ENCODE data around the gene SLC22A17.

SLC22A17 gene

GRCh38 chr14:23375527-23376251 is 23.0 kb upstream of the SLC22A17 start:
- Histone ChIP-seq H3K9ac (ENCODE audit: low read length in 5 of 5) (no peak overlapping the region), H3K27ac (ENCODE audit: low read depth, low read length) (no peak overlapping the region), H3K27me3 (ENCODE audit: control insufficient read depth in 5 of 5, insufficient read depth in 4 of 5, low read length in 5 of 5) (peaks cover 14 to 36% (median 20%) of the 10 kb centered on the region in 5 donors), H3K9me3 (ENCODE audit: control insufficient read depth in 5 of 5, low read length in 5 of 5) (no peaks in the 10 kb centered on the region), H3K4me3 (ENCODE audit: low read depth in 1 of 5, low read length in 5 of 5) (no peak overlapping the region), H3K4me1 (ENCODE audit: control insufficient read depth in 5 of 5, insufficient read depth in 5 of 5, low read length in 5 of 5) (peaks cover 0 to 7% (median 0%) of the 10 kb centered on the region in 5 donors), H3K36me3 (ENCODE audit: control insufficient read depth in 5 of 5, insufficient read depth in 5 of 5, low read length in 5 of 5) (no peaks in the 10 kb centered on the region)

DNA sequence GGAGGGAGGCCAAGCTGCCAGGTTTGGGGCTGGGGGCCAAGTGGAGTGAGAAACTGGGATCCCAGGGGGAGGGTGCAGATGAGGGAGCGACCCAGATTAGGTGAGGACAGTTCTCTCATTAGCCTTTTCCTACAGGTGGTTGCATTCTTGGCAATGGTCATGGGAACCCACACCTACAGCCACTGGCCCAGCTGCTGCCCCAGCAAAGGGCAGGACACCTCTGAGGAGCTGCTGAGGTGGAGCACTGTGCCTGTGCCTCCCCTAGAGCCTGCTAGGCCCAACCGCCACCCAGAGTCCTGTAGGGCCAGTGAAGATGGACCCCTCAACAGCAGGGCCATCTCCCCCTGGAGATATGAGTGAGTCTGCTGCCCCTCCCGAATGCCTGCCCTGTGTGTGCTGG is 20.4 kb upstream of the SLC22A17 start:
- Histone ChIP-seq H3K4me3 (ENCODE audit: low read depth in 1 of 5, low read length in 5 of 5) (no peak overlapping the region), H3K4me1 (ENCODE audit: control insufficient read depth in 5 of 5, insufficient read depth in 5 of 5, low read length in 5 of 5) (peaks cover 0 to 7% (median 0%) of the 10 kb centered on the region in 5 donors), H3K9me3 (ENCODE audit: control insufficient read depth in 5 of 5, low read length in 5 of 5) (no peaks in the 10 kb centered on the region), H3K9ac (ENCODE audit: low read length in 5 of 5) (no peak overlapping the region), H3K27ac (ENCODE audit: low read depth, low read length) (no peak overlapping the region), H3K27me3 (ENCODE audit: control insufficient read depth in 5 of 5, insufficient read depth in 4 of 5, low read length in 5 of 5) (peaks cover 4 to 28% (median 15%) of the 10 kb centered on the region in 5 donors), H3K36me3 (ENCODE audit: control insufficient read depth in 5 of 5, insufficient read depth in 5 of 5, low read length in 5 of 5) (no peaks in the 10 kb centered on the region)

- no peaks in the 10 kb centered on the region for H3K9me3 ChIP-seq (ENCODE audit: control insufficient read depth in 5 of 5, low read length in 5 of 5)
- no peak within 1 kb of the TSS for H3K27ac ChIP-seq (ENCODE audit: low read depth, low read length)
- H3K27me3 ChIP-seq (ENCODE audit: control insufficient read depth in 5 of 5, insufficient read depth in 4 of 5, low read length in 5 of 5) = peaks cover 4 to 30% (median 15%) of the 10 kb centered on the region in 5 donors
- H3K9ac ChIP-seq (ENCODE audit: low read length in 5 of 5) = no peak within 1 kb of the TSS
- H3K4me3 ChIP-seq (ENCODE audit: low read depth in 1 of 5, low read length in 5 of 5) = no peak within 1 kb of the TSS
- H3K36me3 ChIP-seq (ENCODE audit: control insufficient read depth in 5 of 5, insufficient read depth in 5 of 5, low read length in 5 of 5) = no peaks in the 10 kb centered on the region
- H3K4me1 ChIP-seq (ENCODE audit: control insufficient read depth in 5 of 5, insufficient read depth in 5 of 5, low read length in 5 of 5) = peaks cover 0 to 7% (median 0%) of the 10 kb centered on the region in 5 donors
Observed at GRCh38 chr14:23372509-23372908, 19.8 kb upstream of the SLC22A17 start, which contains the start of gene IL25. TSS of gene IL25 (plus strand) at chr14:23372809.

DNA sequence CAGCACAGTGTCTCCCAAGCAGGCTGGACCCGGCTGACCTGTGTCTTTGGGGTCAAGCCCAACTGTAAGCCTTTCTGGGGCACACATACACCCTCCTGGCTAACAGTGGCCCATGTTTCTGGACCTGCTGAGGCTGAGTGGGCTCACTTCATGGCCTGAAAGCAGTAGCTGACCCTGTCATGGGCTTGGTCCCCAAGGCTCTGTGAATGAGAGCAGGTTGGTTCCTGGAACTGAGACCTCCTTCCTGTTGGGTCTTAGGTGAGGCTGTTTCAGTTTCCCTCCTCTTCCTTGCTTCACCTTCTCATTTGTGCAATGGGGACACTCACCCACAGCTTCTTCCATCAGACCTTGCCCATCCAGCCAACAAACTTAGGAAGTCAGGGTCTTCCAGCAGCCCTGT is 19.2 kb upstream of the SLC22A17 start:
- Histone ChIP-seq H3K36me3 (ENCODE audit: control insufficient read depth in 5 of 5, insufficient read depth in 5 of 5, low read length in 5 of 5) (no peaks in the 10 kb centered on the region), H3K27ac (ENCODE audit: low read depth, low read length) (no peak overlapping the region), H3K4me1 (ENCODE audit: control insufficient read depth in 5 of 5, insufficient read depth in 5 of 5, low read length in 5 of 5) (peaks cover 0 to 9% (median under 1%) of the 10 kb centered on the region in 5 donors), H3K9me3 (ENCODE audit: control insufficient read depth in 5 of 5, low read length in 5 of 5) (no peaks in the 10 kb centered on the region), H3K27me3 (ENCODE audit: control insufficient read depth in 5 of 5, insufficient read depth in 4 of 5, low read length in 5 of 5) (peaks cover 0 to 30% (median 13%) of the 10 kb centered on the region in 5 donors), H3K4me3 (ENCODE audit: low read depth in 1 of 5, low read length in 5 of 5) (no peak overlapping the region), H3K9ac (ENCODE audit: low read length in 5 of 5) (no peak overlapping the region)

DNA sequence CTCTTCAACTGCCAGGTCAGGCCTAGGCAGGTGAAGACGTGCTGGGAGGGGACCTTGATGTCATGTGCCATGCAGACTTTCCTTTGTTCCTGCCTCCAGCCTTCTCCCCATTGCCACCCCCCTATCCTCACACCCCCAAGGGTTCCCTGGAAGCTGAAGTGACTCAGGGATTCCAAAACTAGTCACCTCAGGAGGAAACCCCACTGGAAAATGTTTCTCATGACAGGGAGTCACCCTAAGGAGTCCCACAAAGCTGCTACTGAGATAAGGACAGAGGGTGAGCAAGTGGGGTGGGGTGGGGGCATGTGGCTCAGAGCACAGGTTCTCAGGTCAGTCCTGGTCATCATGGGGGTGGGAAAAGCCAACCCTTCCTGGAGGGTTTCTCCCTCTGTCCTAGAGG is 17.5 kb upstream of the SLC22A17 start:
- Histone ChIP-seq H3K4me1 (ENCODE audit: control insufficient read depth in 5 of 5, insufficient read depth in 5 of 5, low read length in 5 of 5) (peaks cover 0 to 14% (median 13%) of the 10 kb centered on the region in 5 donors), H3K9me3 (ENCODE audit: control insufficient read depth in 5 of 5, low read length in 5 of 5) (no peaks in the 10 kb centered on the region), H3K27me3 (ENCODE audit: control insufficient read depth in 5 of 5, insufficient read depth in 4 of 5, low read length in 5 of 5) (peaks cover 0 to 34% (median 13%) of the 10 kb centered on the region in 5 donors), H3K9ac (ENCODE audit: low read length in 5 of 5) (no peak overlapping the region), H3K4me3 (ENCODE audit: low read depth in 1 of 5, low read length in 5 of 5) (no peak overlapping the region), H3K27ac (ENCODE audit: low read depth, low read length) (no peak overlapping the region), H3K36me3 (ENCODE audit: control insufficient read depth in 5 of 5, insufficient read depth in 5 of 5, low read length in 5 of 5) (no peaks in the 10 kb centered on the region)

GRCh38 chr14:23366426-23366921 is 13.8 kb upstream of the SLC22A17 start:
- Histone ChIP-seq H3K36me3 (ENCODE audit: control insufficient read depth in 5 of 5, insufficient read depth in 5 of 5, low read length in 5 of 5) (no peaks in the 10 kb centered on the region), H3K9ac (ENCODE audit: low read length in 5 of 5) (peak overlapping the region in 2 of 5 donors; percentile 6 to 58), H3K9me3 (ENCODE audit: control insufficient read depth in 5 of 5, low read length in 5 of 5) (no peaks in the 10 kb centered on the region), H3K27ac (ENCODE audit: low read depth, low read length) (peak overlapping the region; percentile 37), H3K4me3 (ENCODE audit: low read depth in 1 of 5, low read length in 5 of 5) (peak overlapping the region in 3 of 5 donors; percentile 56 to 73 (median 61)), H3K27me3 (ENCODE audit: control insufficient read depth in 5 of 5, insufficient read depth in 4 of 5, low read length in 5 of 5) (peaks cover 0 to 29% (median 13%) of the 10 kb centered on the region in 5 donors), H3K4me1 (ENCODE audit: control insufficient read depth in 5 of 5, insufficient read depth in 5 of 5, low read length in 5 of 5) (peaks cover 0 to 44% (median 33%) of the 10 kb centered on the region in 5 donors)

GRCh38 chr14:23365732-23366425 is 13.2 kb upstream of the SLC22A17 start:
- Histone ChIP-seq H3K27ac (ENCODE audit: low read depth, low read length) (peak overlapping the region; percentile 62), H3K9ac (ENCODE audit: low read length in 5 of 5) (peak overlapping the region in 4 of 5 donors; percentile 34 to 69 (median 58)), H3K4me3 (ENCODE audit: low read depth in 1 of 5, low read length in 5 of 5) (peak overlapping the region in 4 of 5 donors; percentile 56 to 73 (median 63)), H3K27me3 (ENCODE audit: control insufficient read depth in 5 of 5, insufficient read depth in 4 of 5, low read length in 5 of 5) (peaks cover 0 to 25% (median 12%) of the 10 kb centered on the region in 5 donors), H3K4me1 (ENCODE audit: control insufficient read depth in 5 of 5, insufficient read depth in 5 of 5, low read length in 5 of 5) (peaks cover 0 to 44% (median 33%) of the 10 kb centered on the region in 5 donors), H3K36me3 (ENCODE audit: control insufficient read depth in 5 of 5, insufficient read depth in 5 of 5, low read length in 5 of 5) (no peaks in the 10 kb centered on the region), H3K9me3 (ENCODE audit: control insufficient read depth in 5 of 5, low read length in 5 of 5) (no peaks in the 10 kb centered on the region)

- peak within 1 kb of the TSS; percentile 47 to 81 (median 69) for H3K9ac ChIP-seq (ENCODE audit: low read length in 5 of 5)
- peaks cover 0 to 5% (median 2%) of the 10 kb centered on the region in 5 donors for H3K36me3 ChIP-seq (ENCODE audit: control insufficient read depth in 5 of 5, insufficient read depth in 5 of 5, low read length in 5 of 5)
- no peaks in the 10 kb centered on the region for H3K9me3 ChIP-seq (ENCODE audit: control insufficient read depth in 5 of 5, low read length in 5 of 5)
- peak within 1 kb of the TSS; percentile 56 to 73 (median 65) for H3K4me3 ChIP-seq (ENCODE audit: low read depth in 1 of 5, low read length in 5 of 5)
- peaks cover 0 to 44% (median 33%) of the 10 kb centered on the region in 5 donors for H3K4me1 ChIP-seq (ENCODE audit: control insufficient read depth in 5 of 5, insufficient read depth in 5 of 5, low read length in 5 of 5)
- H3K27ac ChIP-seq (ENCODE audit: low read depth, low read length) = peak within 1 kb of the TSS; percentile 70
- H3K27me3 ChIP-seq (ENCODE audit: control insufficient read depth in 5 of 5, insufficient read depth in 4 of 5, low read length in 5 of 5) = peaks cover 0 to 18% (median 6%) of the 10 kb centered on the region in 5 donors
Observed at GRCh38 chr14:23365036-23365731, 12.5 kb upstream of the SLC22A17 start, which contains the start of gene EFS. TSS of gene EFS (minus strand) at chr14:23365172. CDS start at chr14:23365025, 147 bp downstream.

- H3K27ac ChIP-seq (ENCODE audit: low read depth, low read length) = peak overlapping the region; percentile 70
- H3K27me3 ChIP-seq (ENCODE audit: control insufficient read depth in 5 of 5, insufficient read depth in 4 of 5, low read length in 5 of 5) = peaks cover 0 to 17% (median 4%) of the 10 kb centered on the region in 5 donors
- H3K9ac ChIP-seq (ENCODE audit: low read length in 5 of 5) = peak overlapping the region; percentile 4 to 81 (median 69)
- peaks cover 0 to 44% (median 33%) of the 10 kb centered on the region in 5 donors for H3K4me1 ChIP-seq (ENCODE audit: control insufficient read depth in 5 of 5, insufficient read depth in 5 of 5, low read length in 5 of 5)
- peak overlapping the region; percentile 56 to 73 (median 65) for H3K4me3 ChIP-seq (ENCODE audit: low read depth in 1 of 5, low read length in 5 of 5)
- H3K9me3 ChIP-seq (ENCODE audit: control insufficient read depth in 5 of 5, low read length in 5 of 5) = no peaks in the 10 kb centered on the region
- peaks cover 0 to 11% (median 4%) of the 10 kb centered on the region in 5 donors for H3K36me3 ChIP-seq (ENCODE audit: control insufficient read depth in 5 of 5, insufficient read depth in 5 of 5, low read length in 5 of 5)
Observed at GRCh38 chr14:23364164-23365035, 11.7 kb upstream of the SLC22A17 start.
